NCI-H1105 treated with DMSO at 0.1 percent for 48 hours (cell line): Measurements from ENCODE around the gene ARRDC5.
"Not testable (repeated sequence)": the region's sequence is repeated elsewhere in the genome, so short reads cannot be mapped to it uniquely, and the experiment has no call there.

Experiments
- DNase-seq: peaks from one replicate; lab custom pipeline; 2025; lab: John Stamatoyannopoulos, UW

Gene ARRDC5

DNA sequence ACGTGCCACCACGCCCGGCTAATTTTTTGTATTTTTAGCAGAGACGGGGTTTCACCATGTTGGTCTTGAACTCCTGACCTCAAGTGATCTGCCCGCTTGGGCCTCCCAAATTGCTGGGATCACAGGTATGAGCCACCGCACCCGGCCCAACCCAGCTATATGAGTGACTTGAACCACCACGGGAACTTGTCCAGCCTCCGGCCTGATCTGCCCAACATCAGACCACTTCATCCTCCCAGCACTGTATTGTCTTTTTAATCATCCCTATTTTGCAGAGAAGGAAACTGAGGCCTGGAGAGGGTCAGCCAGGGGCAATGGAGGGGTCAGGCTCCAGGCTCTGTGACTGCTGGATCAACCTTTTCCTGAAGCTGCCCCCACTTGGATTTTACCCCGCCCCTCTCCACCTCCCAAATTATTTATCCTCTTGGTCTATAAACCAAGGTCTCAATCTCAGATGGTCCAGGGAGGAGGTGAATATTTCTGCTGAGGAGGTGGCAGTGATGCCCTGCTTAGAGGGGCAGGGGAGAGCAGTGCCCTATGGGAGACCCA is 34.3 kb downstream of the ARRDC5 start:
- DNase-seq = no peak

DNA sequence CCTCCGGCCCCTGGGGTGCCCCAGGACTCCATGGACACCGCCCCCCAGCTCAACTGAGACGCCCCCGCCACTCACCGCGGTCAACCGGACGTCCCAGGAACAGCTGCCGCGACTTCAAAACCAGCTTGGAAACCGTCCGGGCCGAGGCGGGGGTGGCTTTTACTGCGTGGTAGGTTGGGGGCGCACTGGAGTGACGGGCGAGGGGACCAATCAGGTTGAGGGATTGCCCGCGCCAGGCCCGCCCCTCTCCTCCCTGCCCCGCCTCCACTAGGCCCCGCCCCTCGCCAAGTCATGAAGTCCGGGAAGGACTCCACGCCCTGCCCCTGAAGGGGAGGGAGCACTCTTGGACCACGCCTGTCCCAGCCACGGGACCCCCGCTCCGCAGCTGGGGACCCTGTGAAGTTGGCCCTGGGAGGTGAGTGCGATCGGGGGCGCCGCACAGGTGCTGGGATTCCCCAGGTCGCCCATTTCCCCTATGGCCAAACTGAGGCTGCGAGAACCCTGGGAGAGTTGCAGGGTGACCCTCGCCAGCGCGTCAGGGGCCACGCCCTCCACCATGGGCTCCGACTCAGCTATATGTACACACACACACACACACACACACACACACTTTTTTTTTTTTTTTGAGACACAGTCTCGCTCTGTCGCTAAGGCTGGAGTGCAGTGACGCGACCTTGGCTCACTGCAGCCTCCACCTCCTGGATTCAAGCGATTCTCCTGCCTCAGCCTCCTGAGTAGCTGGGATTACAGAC is 35.0 kb downstream of the ARRDC5 start, which contains the start of gene PLIN3:
Gene PLIN3, minus strand, starts transcription at position 134 of the 752 bp plus-strand sequence. CDS start 6,273 bp downstream, outside the sequence.
- DNase-seq = no peak

DNA sequence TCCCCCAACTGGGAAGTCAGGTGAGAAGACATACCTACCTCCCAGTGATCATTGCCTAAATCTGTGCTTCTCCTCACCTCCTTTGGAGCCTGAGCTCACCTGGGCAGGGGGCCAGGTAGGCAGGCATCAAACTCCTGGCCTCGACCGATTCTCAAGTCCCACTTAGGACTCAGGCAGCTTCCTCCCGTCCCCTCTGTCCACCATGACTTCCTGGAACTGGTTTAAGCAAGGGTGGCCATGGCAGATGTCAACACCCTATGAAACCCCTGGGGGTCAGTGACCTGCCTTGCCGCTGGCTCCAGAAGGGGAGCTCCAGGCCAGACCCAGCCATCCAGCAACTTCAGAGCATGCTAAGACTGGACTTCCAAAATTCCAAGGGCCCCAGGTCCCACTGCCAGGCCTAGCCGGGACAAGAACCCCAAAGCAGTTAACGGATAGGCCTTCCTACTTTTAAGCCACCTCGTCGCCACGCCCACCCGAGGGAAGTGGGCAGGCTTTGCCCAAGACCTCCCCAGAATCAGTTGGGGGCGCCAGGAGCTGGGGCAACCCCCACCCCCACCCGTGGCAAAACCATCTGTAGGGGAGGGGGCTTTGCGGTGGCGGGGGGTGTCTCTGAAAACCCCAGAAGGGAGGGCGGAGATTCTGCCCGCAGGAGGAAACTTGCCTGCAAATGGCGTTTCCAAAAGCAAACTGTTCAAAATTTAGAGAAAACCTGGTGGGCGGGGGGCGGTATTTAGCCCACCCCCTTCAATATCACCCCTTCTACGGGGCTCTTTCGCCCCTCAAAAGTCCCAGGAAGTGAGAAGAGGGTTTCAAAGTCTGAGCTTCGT is 35.9 kb downstream of the ARRDC5 start:
- DNase-seq = no peak

DNA sequence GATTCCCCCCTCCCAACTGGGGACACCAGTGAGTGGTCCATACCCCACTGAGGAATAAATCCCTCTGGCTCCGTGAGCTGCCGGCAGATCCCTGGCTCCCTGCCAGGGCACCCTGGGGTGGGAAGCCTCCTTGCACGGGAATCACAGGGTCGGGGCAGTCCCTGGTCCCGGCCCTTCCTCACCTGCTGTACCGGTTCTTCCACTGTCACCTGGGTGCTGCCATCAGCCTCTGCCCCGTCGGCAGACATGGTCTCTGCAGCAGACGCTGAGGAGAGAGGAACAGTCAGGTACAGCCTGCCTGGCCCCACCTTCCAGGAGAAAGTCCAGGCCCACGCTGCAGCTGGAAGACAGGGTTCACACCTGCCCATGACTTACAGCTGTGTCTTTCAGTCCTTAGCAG is 41.5 kb downstream of the ARRDC5 start:
- DNase-seq = peak; percentile 63

DNA sequence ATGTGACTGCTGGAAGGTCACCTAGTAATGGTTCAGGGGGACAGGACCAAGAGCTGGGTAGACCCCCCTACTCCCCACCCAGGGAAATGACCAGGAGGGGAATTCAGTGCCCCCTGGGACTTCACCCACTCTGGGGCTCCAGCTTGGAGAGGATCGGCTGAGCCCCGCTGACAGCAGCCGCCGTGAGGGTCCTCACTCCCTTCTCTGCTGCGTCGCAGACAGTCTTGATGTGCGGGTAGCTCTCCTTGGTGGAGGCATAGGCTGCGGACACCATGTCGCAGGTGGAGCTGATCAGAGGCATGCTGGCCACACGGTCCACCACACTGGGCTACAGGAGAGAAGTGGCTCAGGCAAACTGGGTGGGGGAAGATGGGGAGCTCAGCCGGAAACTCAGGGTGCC is 43.0 kb downstream of the ARRDC5 start:
- no peak for DNase-seq

DNA sequence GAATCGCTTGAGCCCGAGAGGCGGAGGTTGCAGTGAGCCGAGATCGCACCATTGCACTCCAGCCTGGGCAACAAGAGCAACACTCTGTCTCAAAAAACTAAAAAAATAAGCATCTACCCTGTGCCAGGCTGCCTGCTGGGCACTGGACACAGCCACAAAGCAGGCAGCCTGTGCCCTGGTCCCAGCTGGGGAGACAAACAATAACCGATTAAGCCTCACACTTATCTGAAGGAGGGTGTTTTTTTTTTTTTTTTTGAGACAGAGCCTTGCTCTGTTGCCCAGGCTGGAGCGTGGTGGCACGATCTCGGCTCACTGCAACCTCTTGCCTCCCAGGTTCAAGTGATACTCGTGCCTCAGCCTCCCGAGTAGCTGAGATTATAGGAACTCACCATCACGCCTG is 46.2 kb downstream of the ARRDC5 start:
- DNase-seq = not testable (repeated sequence)

DNA sequence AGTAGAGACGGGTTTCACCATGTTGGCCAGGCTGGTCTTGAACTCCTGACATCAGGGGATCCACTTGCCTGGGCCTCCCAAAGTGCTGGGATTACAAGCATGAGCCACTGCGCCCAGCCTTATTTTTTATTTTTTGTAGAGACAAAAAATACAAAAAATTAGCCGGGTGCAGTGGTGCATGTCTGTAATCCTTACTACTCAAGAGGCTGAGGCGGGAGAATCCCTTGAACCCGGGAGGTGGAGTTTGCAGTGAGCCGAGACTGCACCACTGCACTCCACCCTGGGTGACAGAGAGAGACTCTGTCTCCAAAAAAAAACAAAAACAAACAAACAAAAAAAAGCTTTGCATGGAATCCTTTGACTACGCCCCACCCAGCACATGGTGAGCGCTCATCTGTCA is 49.2 kb downstream of the ARRDC5 start:
- not testable (repeated sequence) for DNase-seq

DNA sequence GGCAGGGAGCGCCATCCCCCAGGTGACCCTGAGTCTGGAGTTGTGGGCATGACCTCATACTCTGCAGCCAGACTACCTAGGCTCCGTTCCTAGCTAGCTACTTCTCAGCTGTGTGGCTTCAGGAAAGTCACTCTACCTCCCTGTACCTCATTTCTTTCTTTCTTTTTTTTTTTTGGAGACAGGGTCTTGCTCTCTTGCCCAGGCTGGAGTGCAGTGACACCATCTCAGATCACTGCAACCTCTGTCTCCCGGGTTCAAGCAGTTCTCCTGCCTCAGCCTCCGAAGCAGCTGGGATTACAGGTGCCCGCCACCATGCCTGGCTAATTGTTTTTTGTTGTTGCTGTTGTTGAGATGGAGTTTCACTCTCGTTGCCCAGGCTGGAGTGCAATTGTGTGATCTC is 50.2 kb downstream of the ARRDC5 start:
- no peak for DNase-seq

DNA sequence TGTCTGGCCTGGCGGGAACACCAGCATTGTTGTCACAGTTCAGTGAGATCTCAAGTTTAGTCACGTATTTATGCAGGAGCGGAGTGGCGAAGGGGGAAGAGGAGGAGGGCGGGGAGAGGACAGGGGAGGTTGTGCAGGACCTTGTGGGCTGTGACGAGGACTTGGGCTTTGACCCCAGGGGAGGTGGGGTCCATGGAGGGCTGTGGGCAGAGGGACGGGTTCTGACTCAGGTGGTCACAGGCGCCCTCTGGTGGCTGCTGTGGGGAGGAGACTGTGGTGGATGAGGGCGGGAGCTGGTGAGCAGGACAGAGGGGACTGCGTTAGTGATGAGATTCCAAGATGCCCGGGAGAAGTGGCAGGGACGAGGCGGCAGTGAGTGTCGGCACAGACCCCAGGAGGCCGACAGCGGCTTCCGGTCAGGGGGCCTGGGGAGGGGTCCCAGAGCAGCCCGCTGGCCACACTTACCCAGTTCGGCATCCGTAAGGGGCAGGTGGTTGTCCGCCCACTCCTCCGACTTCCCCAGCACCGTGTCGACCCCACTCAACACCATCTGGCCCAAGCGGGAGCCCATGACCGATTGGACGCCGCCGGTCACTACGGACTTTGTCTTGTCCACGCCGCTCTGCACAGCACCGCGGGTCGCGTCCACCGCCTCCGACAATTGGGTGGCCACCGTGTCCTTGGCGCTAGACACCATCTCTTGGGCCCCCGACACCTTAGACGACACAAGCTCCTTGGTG is 51.0 kb downstream of the ARRDC5 start:
- DNase-seq = peak; percentile 51

DNA sequence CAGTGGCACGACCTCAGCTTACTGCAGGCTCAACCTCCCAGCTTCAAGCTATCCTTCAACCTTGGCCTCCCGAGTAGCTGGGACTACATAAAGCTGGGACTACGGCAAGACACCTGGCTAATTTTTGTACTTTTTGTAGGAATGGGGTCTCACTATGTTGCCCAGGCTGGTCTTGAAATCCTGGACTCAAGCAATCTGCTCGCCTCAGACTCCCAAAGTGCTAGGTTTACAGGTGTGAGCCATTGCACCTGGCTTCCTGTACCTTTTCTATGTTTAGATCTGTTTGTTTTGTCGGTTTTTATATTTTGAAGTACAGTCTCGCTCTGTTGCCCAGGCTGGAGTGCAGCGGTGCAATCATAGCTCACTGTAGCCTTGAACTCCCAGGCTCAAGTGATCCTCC is 53.7 kb downstream of the ARRDC5 start:
- DNase-seq = no peak

DNA sequence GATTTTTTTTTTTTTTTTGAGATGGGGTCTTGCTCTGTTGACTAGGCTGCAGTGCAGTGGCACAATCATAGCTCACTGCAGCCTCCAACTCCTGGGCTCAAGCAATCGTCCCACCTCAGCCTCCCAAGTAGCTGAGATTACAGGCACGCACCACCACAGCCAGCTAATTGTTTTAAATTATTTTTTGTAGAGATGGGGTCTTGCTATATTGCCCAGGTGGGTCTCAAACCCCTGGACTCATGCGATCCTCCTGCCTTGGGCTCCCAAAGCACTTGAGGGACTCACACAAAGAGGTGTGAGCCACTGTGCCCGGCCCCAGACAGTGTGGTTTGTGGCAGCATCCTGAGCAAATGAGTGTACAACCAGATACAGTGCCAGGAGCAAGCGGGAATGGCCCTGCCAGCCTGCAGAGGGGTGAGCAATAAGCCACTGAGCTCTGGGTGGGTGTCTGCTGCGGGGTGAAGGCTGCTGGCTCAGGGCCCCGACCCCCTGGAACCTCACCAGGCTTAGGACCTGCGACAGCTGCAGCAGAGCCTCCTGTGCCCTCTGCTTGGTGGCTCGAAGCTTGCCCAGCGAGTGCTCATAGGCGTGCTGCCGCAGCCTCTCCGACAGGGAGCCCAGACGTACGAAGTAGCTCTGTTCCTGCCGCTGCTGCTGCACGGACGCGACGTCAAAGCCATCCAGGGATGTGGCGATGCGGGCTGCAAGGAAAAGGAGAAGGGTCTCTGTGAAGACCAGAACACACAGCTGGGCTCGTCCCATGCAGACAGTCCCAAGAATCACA is 55.3 kb downstream of the ARRDC5 start:
- no peak for DNase-seq

DNA sequence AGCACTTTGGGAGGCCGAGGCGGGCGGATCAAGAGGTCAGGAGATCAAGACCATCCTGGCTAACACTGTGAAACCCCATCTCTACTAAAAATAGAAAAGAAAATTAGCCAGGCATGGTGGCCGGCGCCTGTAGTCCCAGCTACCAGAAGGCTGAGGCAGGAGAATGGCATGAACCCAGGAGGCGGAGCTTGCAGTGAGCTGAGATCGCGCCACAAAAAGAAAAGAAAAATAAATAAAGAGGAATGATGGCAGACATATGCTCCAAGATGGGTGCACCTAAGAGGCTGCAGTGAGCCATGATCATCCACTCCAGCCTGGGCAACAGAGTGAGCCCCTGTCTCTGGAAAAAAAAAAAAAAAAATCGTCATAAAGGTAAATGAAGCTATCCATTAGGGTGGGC is 56.7 kb downstream of the ARRDC5 start:
- DNase-seq = not testable (repeated sequence)

DNA sequence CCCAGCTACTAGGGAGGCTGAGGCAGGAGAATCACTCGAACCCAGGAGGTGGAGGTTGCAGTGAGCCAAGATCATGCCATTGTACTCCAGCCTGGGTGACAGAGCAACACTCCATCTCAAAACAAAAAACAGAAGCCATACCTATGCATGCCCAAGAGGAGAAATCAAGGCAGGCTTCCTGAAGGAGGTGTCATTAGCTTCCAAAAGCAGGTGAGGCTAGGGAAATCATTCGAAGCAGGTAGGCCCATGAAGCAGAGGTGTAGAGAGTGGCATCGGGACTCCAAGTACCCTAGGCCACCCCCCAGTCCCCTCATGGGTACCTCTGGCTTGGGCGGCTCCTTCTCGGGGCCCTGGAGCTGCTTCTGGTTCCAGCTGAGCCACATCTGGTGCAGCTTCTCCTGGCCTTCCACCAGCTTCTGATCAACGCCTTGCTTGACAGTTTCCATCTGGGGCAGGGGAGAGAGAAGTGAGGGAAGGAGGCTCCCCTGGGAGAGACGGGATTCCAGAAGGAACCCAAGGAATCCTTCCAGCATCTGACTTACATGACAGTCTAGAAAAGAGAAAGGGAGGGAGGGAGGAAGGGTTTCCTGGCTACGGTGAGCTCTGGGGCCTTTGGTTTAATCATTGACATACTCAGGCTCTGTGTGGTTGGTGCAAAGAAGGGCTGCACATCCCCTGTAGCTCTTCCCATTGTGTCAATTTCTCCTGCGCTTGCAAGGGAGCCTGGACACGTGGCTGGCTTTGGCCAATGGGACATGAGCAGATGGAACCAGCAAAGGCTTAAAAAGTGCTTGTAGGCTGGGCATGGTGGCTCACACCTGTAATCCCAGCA is 58.1 kb downstream of the ARRDC5 start:
- no peak for DNase-seq

DNA sequence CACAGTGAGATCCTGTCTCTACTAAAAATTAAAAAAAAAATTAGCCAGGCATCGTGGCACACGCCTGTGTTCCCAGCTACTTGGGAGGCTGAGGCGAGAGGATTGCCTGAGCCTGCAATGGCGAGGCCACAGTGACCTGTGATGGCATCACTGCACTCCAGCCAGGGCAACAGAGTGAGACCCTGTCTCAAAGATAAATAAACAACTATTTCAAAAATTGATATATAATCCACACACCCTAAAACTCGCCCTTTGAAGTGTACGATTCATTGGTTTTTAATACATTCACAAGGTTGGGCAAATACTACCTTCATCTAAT is 59.1 kb downstream of the ARRDC5 start:
- DNase-seq = no peak
